ENCODE data around the gene NTF3.

DNA sequence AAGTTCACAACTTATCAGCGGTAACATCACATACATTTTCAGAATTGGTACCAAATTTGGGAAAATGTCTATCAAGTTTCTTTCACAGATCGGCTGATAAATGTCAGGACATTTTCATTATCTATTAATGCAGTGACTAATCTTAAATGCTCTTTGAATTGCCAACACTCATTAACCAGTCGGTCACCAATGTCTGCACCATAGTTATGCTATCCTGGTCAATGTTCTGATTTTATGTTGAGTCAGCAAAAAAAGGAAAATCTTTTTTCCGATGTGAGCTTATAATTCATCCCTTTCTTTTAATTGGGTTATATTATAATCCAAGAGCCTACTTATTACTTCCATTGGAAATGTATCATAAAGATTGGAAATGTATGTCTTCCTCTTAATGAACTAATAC is 77.2 kb downstream of the NTF3 start:
- no peak for TF ChIP-seq CTCF (IDR thresholded peaks at IDR 0.05)
- no peak for TF ChIP-seq POLR2A (IDR thresholded peaks at IDR 0.05)
